ACC112 (cell line): ENCODE measurements around the gene KPNA5.

Experiments
- H2AFZ ChIP-seq: fragments of 200-600 bp; sonication (generic); one replicate; pipeline ENCODE4 v1.6.0; 2017; ENCODE audit warnings: antibody characterized with exemption, low read length; ENCODE audit not compliant: unreplicated experiment
- H3K27ac ChIP-seq: fragments of 200-600 bp; sonication (generic); 2 replicates; pipeline ENCODE4 v1.5.1; 2014; ENCODE audit warnings: low read depth, mild to moderate bottlenecking, antibody characterized with exemption, low read length, moderate library complexity
- H3K27me3 ChIP-seq: fragments of 200-600 bp; sonication (generic); 2 replicates; pipeline ENCODE4 v1.6.1; 2014; ENCODE audit warnings: mild to moderate bottlenecking, antibody characterized with exemption, low read length, moderate library complexity, mixed read lengths; ENCODE audit not compliant: insufficient read depth
- H3K36me3 ChIP-seq: fragments of 200-600 bp; sonication (generic); 2 replicates; pipeline ENCODE4 v1.6.1; 2016; ENCODE audit warnings: mild to moderate bottlenecking, antibody characterized with exemption, low read length, moderate library complexity, mixed read lengths; ENCODE audit not compliant: insufficient read depth
- H3K4me1 ChIP-seq: fragments of 200-600 bp; sonication (generic); one replicate; pipeline ENCODE4 v1.6.1; 2016; ENCODE audit warnings: low read length, mixed read lengths; ENCODE audit not compliant: insufficient read depth, unreplicated experiment, control insufficient read depth
- H3K4me3 ChIP-seq: fragments of 200-600 bp; sonication (generic); 2 replicates; pipeline ENCODE4 v1.5.1; 2014; ENCODE audit warnings: mild to moderate bottlenecking, low read depth, low read length
- H3K79me2 ChIP-seq: fragments of 200-600 bp; sonication (generic); one replicate; pipeline ENCODE4 v1.6.0; 2016; ENCODE audit warnings: low read length; ENCODE audit not compliant: control insufficient read depth, unreplicated experiment, insufficient read depth

The KPNA5 gene

DNA sequence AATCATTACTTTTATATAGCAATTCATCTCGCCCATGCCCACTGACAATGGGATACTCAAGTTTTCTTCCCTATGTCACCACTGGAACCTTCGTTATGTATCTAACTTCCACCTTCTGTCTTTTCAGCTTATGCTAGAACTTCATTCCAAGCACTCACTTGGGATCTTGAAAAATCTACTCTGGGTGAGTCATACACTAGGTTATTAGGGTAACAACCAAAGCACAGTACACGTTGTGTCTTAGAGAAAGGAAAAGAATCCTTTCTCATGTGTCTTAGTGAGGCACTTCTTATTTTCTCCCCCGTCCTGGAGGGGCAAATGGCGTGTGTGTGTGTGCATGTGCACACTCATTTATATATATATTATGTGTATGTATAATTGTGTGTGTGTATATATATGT lies 102.8 kb downstream of the KPNA5 start:
- H3K27ac ChIP-seq, result no peak overlapping the region
- H3K4me3 ChIP-seq, result no peak overlapping the region
- H3K4me1 ChIP-seq, result peaks cover 5% of the 10 kb centered on the region
- no peak overlapping the region for H2AFZ ChIP-seq
- H3K36me3 ChIP-seq, result no peaks in the 10 kb centered on the region
- no peaks in the 10 kb centered on the region for H3K27me3 ChIP-seq
- no peaks in the 10 kb centered on the region for H3K79me2 ChIP-seq
